NOMO-1 treated with DMSO at 0.1 percent for 48 hours (cell line): ENCODE data around the gene HAO1.

ENCODE experiments used
- DNase-seq: peaks from one replicate; lab custom pipeline; 2025; ENCODE audit not compliant: unreplicated experiment; lab: John Stamatoyannopoulos, UW

Gene HAO1

DNA sequence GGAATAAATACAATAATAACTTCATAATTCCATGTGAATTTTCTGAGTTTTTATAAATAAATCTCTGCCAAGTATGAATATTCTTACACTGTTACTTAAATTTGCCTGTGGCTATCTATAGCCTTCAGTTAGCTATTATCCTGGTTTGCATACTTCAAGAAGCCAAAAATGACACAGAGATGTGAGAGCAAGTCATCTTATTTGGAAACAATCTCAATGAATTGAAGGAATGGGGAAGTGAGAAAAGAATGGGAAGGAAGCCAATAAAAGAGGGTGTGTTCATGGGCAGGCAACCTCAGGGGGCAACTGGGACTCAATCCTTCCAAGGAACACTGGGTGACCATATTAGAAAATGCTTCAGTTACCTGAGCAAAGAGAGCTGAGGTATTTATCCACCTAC, 9.9 kb downstream of the HAO1 start:
- DNase-seq: peak; percentile 56

DNA sequence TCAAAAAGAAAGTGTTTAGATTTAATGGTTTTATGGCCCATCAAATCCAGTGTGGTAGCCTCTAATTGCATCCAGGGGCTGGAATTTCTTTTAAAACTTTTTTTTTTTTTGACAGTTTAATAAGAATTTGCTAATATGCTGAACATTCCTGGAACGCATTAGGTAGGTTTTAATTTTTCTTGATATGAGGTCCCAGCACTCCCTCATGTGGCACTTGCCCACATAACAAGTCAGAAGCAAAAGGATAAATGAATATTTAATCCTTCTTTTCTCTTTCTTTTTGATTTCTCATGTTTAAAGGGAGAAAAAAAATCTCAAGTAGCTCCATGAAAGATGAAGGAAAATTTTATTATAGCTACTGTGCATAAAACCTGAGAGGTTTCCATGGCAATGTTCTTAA, 13.5 kb downstream of the HAO1 start:
- DNase-seq: no peak

- no peak for DNase-seq
Measured at GRCh38 chr20:7926323-7926722, 13.9 kb downstream of the HAO1 start.

GRCh38 chr20:7924692-7925091, 15.6 kb downstream of the HAO1 start:
- peak; percentile 50 for DNase-seq

- no peak for DNase-seq
Measured at GRCh38 chr20:7916648-7917047, 23.6 kb downstream of the HAO1 start.

DNA sequence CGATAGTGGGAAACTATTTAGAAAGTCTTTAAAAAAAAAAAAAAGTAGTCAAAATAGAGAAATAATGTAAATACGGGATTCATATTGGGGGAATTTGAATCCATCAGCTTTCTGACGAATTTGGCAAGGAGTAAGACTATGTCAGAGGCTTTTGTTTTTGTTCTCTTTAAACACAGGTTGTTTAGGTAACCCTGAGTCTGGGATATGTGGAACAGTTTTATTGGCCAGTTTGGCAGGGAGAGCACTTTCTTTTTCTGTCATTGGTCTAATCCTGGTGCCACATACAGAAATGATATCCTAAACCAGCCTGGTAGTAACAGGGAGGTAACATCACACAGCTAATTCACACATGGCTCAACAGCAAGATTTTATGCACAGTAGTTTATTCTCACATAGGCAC, 27.7 kb downstream of the HAO1 start:
- no peak for DNase-seq

DNA sequence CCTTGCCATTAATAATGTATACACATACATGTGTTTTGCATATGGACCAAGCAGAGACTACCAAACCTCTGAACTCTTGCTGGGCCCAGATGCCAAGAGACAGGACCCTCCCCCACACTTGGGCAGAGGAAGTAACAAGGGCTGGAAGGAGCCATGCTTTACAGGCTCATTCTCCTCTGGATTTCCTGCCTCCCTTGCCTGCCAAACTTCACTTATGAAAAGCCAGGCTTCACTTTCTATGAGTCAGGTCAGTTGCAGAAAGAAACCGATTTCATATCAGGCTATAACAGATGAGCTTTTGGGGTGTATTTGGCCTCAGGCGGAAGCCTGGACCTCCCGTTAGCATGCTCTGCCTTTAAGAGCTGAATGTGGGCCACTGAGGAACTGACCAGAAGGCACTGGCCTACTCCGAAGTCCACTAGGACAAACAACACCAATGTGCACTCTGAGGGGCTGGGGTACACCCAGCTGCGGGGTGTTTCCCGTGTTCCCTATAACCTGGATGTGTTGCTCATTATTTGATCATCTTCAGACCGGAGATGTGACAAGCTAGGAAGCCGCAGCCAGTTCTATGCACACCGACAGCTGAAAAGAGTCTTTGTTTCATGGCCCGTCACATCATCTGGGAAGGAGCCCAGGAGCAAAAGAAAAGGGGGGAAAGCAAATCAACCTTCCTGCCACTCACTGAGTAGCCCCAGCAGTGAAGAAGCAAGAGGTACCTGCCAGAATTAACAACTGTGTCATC, 28.5 kb downstream of the HAO1 start:
- DNase-seq: no peak

DNA sequence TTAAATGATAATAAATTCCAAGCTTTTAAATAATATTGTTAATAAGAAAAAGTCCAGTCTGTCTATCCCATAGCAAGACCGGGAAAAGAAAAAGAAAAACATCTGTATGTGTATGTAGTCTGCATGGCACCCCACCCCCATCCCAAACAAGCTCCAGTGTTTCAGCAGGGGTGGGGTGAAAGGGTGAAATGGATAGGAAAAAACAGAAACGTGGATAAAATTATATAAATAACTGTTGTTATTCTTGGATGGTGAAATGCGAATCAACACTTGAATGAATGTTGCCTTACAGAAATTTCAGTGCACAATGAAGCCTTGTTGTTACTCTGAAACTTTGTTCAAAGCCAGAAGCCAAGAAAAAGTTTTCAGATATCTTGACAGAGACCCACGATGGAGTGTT, 31.4 kb downstream of the HAO1 start:
- no peak for DNase-seq

DNA sequence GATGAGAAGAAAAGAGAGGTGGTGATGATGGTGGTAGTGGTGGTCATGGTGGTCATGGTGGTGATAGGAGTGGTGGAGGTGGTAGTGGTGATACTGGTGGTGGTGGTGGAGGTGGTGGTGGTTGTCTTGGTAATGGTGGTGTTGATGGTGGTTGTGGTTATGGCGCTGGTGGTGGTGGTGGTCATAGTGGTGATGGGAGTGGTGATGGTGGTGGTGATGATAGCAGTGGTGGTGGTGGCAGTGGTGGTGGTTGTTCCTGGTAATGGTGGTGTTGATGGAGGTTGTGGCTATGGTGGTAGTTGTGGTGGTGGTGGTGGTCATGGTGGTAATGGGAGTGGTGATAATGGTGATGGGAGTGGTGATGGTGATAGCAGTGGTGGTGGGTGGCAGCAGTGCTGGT, 36.8 kb downstream of the HAO1 start:
- no peak for DNase-seq

- no peak for DNase-seq
Measured at GRCh38 chr20:7902879-7903278, 37.4 kb downstream of the HAO1 start.

DNA sequence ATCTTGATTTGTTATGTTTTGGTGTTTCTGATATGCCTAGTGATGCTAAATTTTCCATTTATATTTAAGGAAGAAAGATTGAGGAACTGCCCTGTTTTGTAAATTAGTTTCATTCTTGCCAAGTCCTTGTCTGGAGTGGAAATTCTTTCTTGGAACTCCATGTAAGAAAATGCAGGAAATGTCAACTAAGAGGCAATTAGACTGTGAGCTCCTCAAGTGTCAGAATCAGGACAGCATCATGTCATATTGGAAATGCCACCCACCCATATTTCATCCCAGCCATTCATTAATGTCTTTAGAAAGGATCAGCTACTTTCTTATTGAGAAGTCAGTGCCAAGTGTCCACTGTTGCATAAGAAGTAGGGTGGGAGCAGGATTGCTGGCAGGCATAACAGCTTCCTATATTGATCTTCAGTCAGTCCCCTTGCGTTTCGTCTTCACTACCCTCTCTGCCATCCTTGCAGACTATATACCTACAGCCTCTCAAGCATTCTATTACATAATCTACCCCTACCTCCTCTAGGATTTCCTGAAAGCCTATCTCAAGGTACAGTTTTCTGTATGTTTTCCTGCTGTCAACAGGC, 42.4 kb downstream of the HAO1 start:
- DNase-seq: no peak

DNA sequence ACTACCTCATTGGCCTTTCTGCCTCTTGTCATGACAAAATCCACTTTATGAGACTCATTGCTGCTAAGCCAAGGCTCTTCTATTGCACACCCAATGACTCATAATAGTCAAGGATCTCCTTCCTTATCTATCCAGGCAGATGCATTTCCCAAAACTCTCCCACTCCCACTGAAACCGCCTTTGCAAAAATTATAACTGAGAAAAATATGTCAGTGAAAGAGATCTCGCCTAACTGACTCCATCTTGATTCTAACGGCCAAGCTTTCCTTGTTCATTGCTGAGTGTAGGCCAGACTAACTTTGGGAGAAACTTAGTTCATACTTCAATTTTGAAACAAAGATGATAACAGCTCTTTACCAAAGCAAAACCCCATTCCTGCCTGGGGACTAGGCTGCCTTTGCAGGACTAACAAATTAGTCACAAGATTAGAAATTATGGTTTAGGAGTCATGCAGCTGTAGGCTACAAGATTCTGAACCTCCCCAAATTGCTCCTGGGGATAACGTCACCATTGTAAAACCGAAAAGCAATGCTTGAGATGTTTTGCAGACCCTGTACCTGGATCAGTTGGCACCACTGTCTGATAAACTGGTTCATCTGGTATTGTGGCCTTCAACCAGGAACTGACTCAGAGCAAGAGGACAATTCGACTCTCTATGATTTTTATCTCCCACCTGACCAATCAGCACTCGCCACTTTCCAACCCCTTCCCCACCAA, 47.1 kb downstream of the HAO1 start:
- no peak for DNase-seq

- DNase-seq: no peak
Measured at GRCh38 chr20:7891705-7892104, 48.6 kb downstream of the HAO1 start.

DNA sequence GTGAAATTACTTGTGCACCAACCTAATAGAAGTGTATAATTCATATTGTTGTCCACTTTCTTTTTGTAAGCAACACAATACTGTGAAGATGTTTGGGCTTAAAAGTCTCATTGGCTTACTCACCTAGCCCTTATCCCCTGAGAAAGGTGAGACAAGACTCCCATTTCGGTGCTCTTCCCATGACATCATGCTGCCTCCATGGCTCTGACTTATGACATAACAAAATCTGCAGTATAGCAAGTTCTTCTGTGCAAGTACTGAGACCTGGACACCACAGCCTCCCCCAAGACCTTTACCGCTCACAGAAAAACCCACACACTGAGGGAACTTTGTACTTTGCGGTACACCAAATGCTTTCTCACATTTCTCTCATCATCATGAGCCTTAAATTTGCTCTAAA, 50.5 kb downstream of the HAO1 start:
- DNase-seq: no peak

- no peak for DNase-seq
Measured at GRCh38 chr20:7883741-7884140, 56.5 kb downstream of the HAO1 start.

DNA sequence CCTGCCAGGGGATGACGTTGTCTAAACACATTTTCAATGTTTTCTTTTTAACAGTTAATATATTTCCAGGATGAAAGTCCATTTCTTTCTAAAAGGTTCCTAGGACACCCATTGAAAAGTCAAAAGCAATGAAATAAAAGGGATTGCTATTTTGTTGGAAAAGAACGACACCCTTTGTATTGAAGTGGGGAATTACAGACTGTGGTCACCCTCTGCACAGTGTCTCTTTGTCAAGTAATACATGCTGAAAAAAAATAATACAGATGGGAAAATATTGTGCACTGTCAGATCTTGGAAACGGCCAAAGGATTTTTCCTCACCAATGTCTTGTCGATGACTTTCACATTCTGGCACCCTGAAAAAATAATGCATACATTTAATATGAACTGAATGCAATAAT, 56.9 kb downstream of the HAO1 start:
- no peak for DNase-seq

GRCh38 chr20:7882076-7882475, 58.2 kb downstream of the HAO1 start:
- DNase-seq: no peak

- no peak for DNase-seq
Measured at GRCh38 chr20:7881551-7881950, 58.7 kb downstream of the HAO1 start.

GRCh38 chr20:7879883-7880282, 60.4 kb downstream of the HAO1 start:
- DNase-seq: peak; percentile 43

- DNase-seq: no peak
Measured at GRCh38 chr20:7868108-7868507, 72.2 kb downstream of the HAO1 start.

- DNase-seq: no peak
Measured at GRCh38 chr20:7866285-7866684, 74.0 kb downstream of the HAO1 start.

DNA sequence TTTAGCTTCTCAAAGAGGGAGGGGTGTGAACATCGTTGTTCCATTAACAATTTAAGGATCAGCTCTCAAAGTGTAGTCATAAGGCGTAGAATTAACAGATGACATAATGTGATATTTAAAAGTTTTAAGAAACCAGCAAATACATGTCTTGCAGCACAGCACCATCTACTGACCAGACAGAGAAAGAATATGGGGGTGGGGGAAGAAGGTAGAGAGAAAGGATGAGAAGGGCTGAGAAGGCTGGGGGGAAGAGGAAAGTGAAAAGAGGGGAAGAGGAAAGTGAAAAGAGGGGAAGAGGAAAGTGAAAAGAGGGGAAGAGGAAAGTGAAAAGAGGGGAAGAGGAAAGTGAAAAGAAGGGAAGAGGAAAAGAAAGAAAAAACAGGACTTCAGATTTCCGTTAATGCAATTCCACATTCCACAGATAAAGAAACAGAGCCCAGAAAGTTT, 80.9 kb downstream of the HAO1 start:
- DNase-seq: peak; percentile 63
